CD8-positive, alpha-beta memory T cell (primary cell): ENCODE data around the gene AGFG2. TPM values are rescaled to one million over a fixed set of nuclear protein-coding genes. Genes with fewer than 3 reads are reported as not detected.

Experiments used
- CTCF ChIA-PET: fragments of 350-600 bp; sonication (Branson Sonifier 250); formaldehyde crosslinking; loops from one replicate; lab custom pipeline; 2021; ENCODE audit warnings: antibody characterized with exemption; lab: Charles Lee
- POLR2A ChIA-PET: fragments of 350-600 bp; sonication (Branson Sonifier 250); formaldehyde crosslinking; loops from one replicate; lab custom pipeline; 2021; ENCODE audit warnings: antibody characterized with exemption; lab: Charles Lee
- DNase-seq, 5 donors: peaks; one replicate each; pipeline versions ENCODE4 v3.0.0 to v3.0.0-alpha.2; 2020 to 2022; ENCODE audit warnings: mixed read lengths in 1 of 5
- H3K27ac ChIP-seq: one replicate; pipeline ENCODE4 v1.7.0; 2013; ENCODE audit warnings: low read depth, mild to moderate bottlenecking, low read length, moderate library complexity
- H3K27me3 ChIP-seq: 2 replicates; pipeline ENCODE4 v1.7.0; 2013; ENCODE audit warnings: low read length, mild to moderate bottlenecking; ENCODE audit not compliant: insufficient read depth, poor library complexity, severe bottlenecking
- H3K36me3 ChIP-seq: 2 replicates; pipeline ENCODE4 v1.7.0; 2013; ENCODE audit warnings: mild to moderate bottlenecking, low read length, moderate library complexity; ENCODE audit not compliant: insufficient read depth
- H3K4me1 ChIP-seq: 2 replicates; pipeline ENCODE4 v1.7.0; 2013; ENCODE audit warnings: mild to moderate bottlenecking, low read length, moderate library complexity; ENCODE audit not compliant: insufficient read depth
- H3K4me3 ChIP-seq: 2 replicates; pipeline ENCODE4 v1.7.0; 2013; ENCODE audit warnings: mild to moderate bottlenecking, low read length
- H3K9me3 ChIP-seq: 2 replicates; pipeline ENCODE4 v1.7.0; 2013; ENCODE audit warnings: mild to moderate bottlenecking, low read length
- H3K27ac Mint-ChIP-seq, 8 donors: one replicate each; pipeline ENCODE4 v1.8.0; 2020 to 2021; ENCODE audit warnings: mixed read lengths in 8 of 8, mild to moderate bottlenecking in 6 of 8, inconsistent platforms in 3 of 8, moderate library complexity in 3 of 8
- H3K27me3 Mint-ChIP-seq, 2 donors: one replicate each; pipeline ENCODE4 v1.8.0; 2020 to 2021; ENCODE audit warnings: mixed read lengths in 2 of 2, mild to moderate bottlenecking in 1 of 2, moderate library complexity in 1 of 2
- H3K36me3 Mint-ChIP-seq, 3 donors: one replicate each; pipeline ENCODE4 v1.8.0; 2020 to 2021; ENCODE audit warnings: mixed read lengths in 3 of 3, inconsistent platforms in 1 of 3, mild to moderate bottlenecking in 1 of 3
- H3K4me1 Mint-ChIP-seq, 3 donors: one replicate each; pipeline ENCODE4 v1.8.0; 2020 to 2021; ENCODE audit warnings: mixed read lengths in 3 of 3, inconsistent platforms in 1 of 3, mild to moderate bottlenecking in 1 of 3
- H3K4me3 Mint-ChIP-seq, 7 donors: one replicate each; pipeline ENCODE4 v1.8.0; 2020 to 2021; ENCODE audit warnings: mixed read lengths in 7 of 7, mild to moderate bottlenecking in 6 of 7, moderate library complexity in 4 of 7, inconsistent platforms in 2 of 7
- H3K9me3 Mint-ChIP-seq, 5 donors: one replicate each; pipeline ENCODE4 v1.8.0; 2020 to 2022; ENCODE audit warnings: mixed read lengths in 5 of 5, mild to moderate bottlenecking in 3 of 5, moderate library complexity in 2 of 5, inconsistent platforms in 1 of 5
- polyA plus RNA-seq: library from polyadenylated mRNA; unstranded; fragments of 300-500 nt; fragmentation: Illumina TruSeq; gene quantifications from one replicate; pipeline ENCODE4 v1.2.3, GENCODE V29; 2021
- total RNA-seq, 2 experiments: library from RNA; stranded (reverse); gene quantifications; one replicate each; pipeline ENCODE4 v1.2.3, GENCODE V29; 2021

AGFG2 gene
- total and polyA plus RNA-seq, 3 experiments from 2014 or later, result 36.2 to 63.1 (median 60.5) TPM

GRCh38 chr7:100612730-100613390 lies 73.9 kb downstream of the AGFG2 start:
- H3K27ac Mint-ChIP-seq, result peak overlapping the region in 7 of 8 donors; percentile 39 to 94 (median 87)
- peaks cover 19% of the 10 kb centered on the region for H3K4me1 ChIP-seq
- H3K27me3 ChIP-seq, result no peaks in the 10 kb centered on the region
- POLR2A ChIA-PET, result interaction anchor here (0.8 to 3.5 kb wide), 14 partner anchors 14 to 183 kb away, joined by 3 to 31 read pairs (median 10); partner anchors contain the start of genes FBXO24, GNB2, LRCH4 and MEPCE
- H3K36me3 ChIP-seq, result no peaks in the 10 kb centered on the region
- H3K9me3 Mint-ChIP-seq, result no peaks in the 10 kb centered on the region
- H3K9me3 ChIP-seq, result no peaks in the 10 kb centered on the region
- no peaks in the 10 kb centered on the region for H3K27me3 Mint-ChIP-seq
- H3K27ac ChIP-seq, result peak overlapping the region; percentile 99
- DNase-seq, result peak in 2 of 5 donors; percentile 17 to 43
- peak overlapping the region; percentile 85 to 100 (median 98) for H3K4me3 Mint-ChIP-seq
- H3K4me3 ChIP-seq, result peak overlapping the region; percentile 99
- CTCF ChIA-PET, result interaction anchor here (1.0 to 3.4 kb wide), 21 partner anchors 8 to 239 kb away, joined by 3 to 21 read pairs (median 6); partner anchors contain the start of genes FBXO24, GIGYF1, LRCH4 and POP7
- peaks cover 0 to 10% (median 7%) of the 10 kb centered on the region in 3 donors for H3K36me3 Mint-ChIP-seq
- H3K4me1 Mint-ChIP-seq, result peaks cover 20 to 24% (median 23%) of the 10 kb centered on the region in 3 donors

- Mint-ChIP-seq H3K9me3 (no peaks in the 10 kb centered on the region), H3K4me3 (peak overlapping the region; percentile 84 to 94 (median 85)), H3K36me3 (peaks cover 0 to 10% (median 7%) of the 10 kb centered on the region in 3 donors), H3K27me3 (no peaks in the 10 kb centered on the region), H3K4me1 (peaks cover 20 to 24% (median 23%) of the 10 kb centered on the region in 3 donors), H3K27ac (peak overlapping the region in 5 of 8 donors; percentile 39 to 94 (median 51))
- peaks cover 19% of the 10 kb centered on the region for H3K4me1 ChIP-seq
- no peak overlapping the region for H3K27ac ChIP-seq
- H3K4me3 ChIP-seq, result peak overlapping the region; percentile 99
- H3K27me3 ChIP-seq, result no peaks in the 10 kb centered on the region
- DNase-seq, result no peak
- POLR2A ChIA-PET, result interaction anchor here (1.0 to 3.5 kb wide), 7 partner anchors 28 to 184 kb away, joined by 5 to 31 read pairs (median 10); partner anchors contain the start of genes FBXO24, GNB2, LRCH4 and MEPCE
- H3K36me3 ChIP-seq, result no peaks in the 10 kb centered on the region
- H3K9me3 ChIP-seq, result no peaks in the 10 kb centered on the region
- CTCF ChIA-PET, result interaction anchor here (0.9 to 3.4 kb wide), 16 partner anchors 8 to 238 kb away, joined by 3 to 21 read pairs (median 7); partner anchors contain the start of genes FBXO24, GIGYF1, LRCH4 and POP7
Observed at GRCh38 chr7:100613412-100614175, 74.6 kb downstream of the AGFG2 start.

GRCh38 chr7:100614308-100614861 lies 75.4 kb downstream of the AGFG2 start:
- H3K4me1 ChIP-seq, result peaks cover 19% of the 10 kb centered on the region
- Mint-ChIP-seq H3K4me3 (peak overlapping the region in 1 of 7 donors; percentile 61), H3K27me3 (no peaks in the 10 kb centered on the region), H3K9me3 (no peaks in the 10 kb centered on the region), H3K4me1 (peaks cover 20 to 24% (median 23%) of the 10 kb centered on the region in 3 donors), H3K27ac (peak overlapping the region in 2 of 8 donors; percentile 83 to 94), H3K36me3 (peaks cover 0 to 10% (median 7%) of the 10 kb centered on the region in 3 donors)
- no peak overlapping the region for H3K27ac ChIP-seq
- H3K36me3 ChIP-seq, result no peaks in the 10 kb centered on the region
- no peaks in the 10 kb centered on the region for H3K27me3 ChIP-seq
- no peaks in the 10 kb centered on the region for H3K9me3 ChIP-seq
- H3K4me3 ChIP-seq, result no peak overlapping the region
- POLR2A ChIA-PET, result interaction anchor here (0.6 to 3.5 kb wide), 3 partner anchors 29 to 82 kb away, joined by 3 to 31 read pairs (median 5); partner anchors contain the start of genes FBXO24 and LRCH4
- CTCF ChIA-PET, result interaction anchor here (0.9 to 3.2 kb wide), 8 partner anchors 9 to 79 kb away, joined by 3 to 21 read pairs (median 8); partner anchors contain the start of genes FBXO24, GIGYF1 and LRCH4
- no peak for DNase-seq

Other genes with a start within 250 kb of the AGFG2 start
- gene SPDYE3, start 231.5 kb upstream of the AGFG2 start, total RNA-seq, result not detected
- gene SPDYE3, start 231.5 kb upstream of the AGFG2 start, polyA plus RNA-seq, result 9.8 TPM
- gene PILRB, start 181.1 kb upstream of the AGFG2 start, total RNA-seq, result 10 to 100 TPM; 33.5 to 33.7 TPM
- 18.1 TPM for gene PILRB, start 181.1 kb upstream of the AGFG2 start, polyA plus RNA-seq
- 1 to 10 TPM in 1 of 2 experiments, under 1 TPM in 1; 0.84 to 1.9 TPM for gene PILRA, start 165.7 kb upstream of the AGFG2 start, total RNA-seq
- 0.37 TPM for gene PILRA, start 165.7 kb upstream of the AGFG2 start, polyA plus RNA-seq
- 1 to 10 TPM; 4.3 to 5.0 TPM for gene ZCWPW1, start 110.5 kb upstream of the AGFG2 start, total RNA-seq
- 6.5 TPM for gene ZCWPW1, start 110.5 kb upstream of the AGFG2 start, polyA plus RNA-seq
- gene MEPCE, start 109.4 kb upstream of the AGFG2 start, total RNA-seq, result 10 to 100 TPM; 75.9 to 78.8 TPM
- 13.6 TPM for gene MEPCE, start 109.4 kb upstream of the AGFG2 start, polyA plus RNA-seq
- gene PPP1R35, start 102.7 kb upstream of the AGFG2 start, total RNA-seq, result 10 to 100 TPM; 41.4 to 46.3 TPM
- 50.2 TPM for gene PPP1R35, start 102.7 kb upstream of the AGFG2 start, polyA plus RNA-seq
- gene SPACDR, start 74.9 kb upstream of the AGFG2 start, total RNA-seq, result 1 to 10 TPM in 1 of 2 experiments, under 1 TPM in 1; 1.00 to 1.7 TPM
- gene SPACDR, start 74.9 kb upstream of the AGFG2 start, polyA plus RNA-seq, result 0.56 TPM
- gene TSC22D4, start 60.0 kb upstream of the AGFG2 start, total RNA-seq, result 10 to 100 TPM; 96.2 to 99.1 TPM
- gene TSC22D4, start 60.0 kb upstream of the AGFG2 start, polyA plus RNA-seq, result 40.5 TPM
- under 1 TPM; 0.13 to 0.18 TPM for gene NYAP1, start 55.3 kb upstream of the AGFG2 start, total RNA-seq
- gene NYAP1, start 55.3 kb upstream of the AGFG2 start, polyA plus RNA-seq, result not detected
- gene SAP25, start 34.7 kb downstream of the AGFG2 start, total RNA-seq, result 10 to 100 TPM; 13.9 to 14.3 TPM
- gene SAP25, start 34.7 kb downstream of the AGFG2 start, polyA plus RNA-seq, result 0.56 TPM
- 100 to 1,000 TPM; 101 to 109 TPM for gene LRCH4, start 46.9 kb downstream of the AGFG2 start, total RNA-seq
- 153 TPM for gene LRCH4, start 46.9 kb downstream of the AGFG2 start, polyA plus RNA-seq
- under 1 TPM; 0.47 to 0.50 TPM for gene FBXO24, start 47.1 kb downstream of the AGFG2 start, total RNA-seq
- gene FBXO24, start 47.1 kb downstream of the AGFG2 start, polyA plus RNA-seq, result not detected
- 1 to 10 TPM; 6.8 TPM for gene PCOLCE, start 63.2 kb downstream of the AGFG2 start, total RNA-seq
- 1.6 TPM for gene PCOLCE, start 63.2 kb downstream of the AGFG2 start, polyA plus RNA-seq
- gene MOSPD3, start 73.3 kb downstream of the AGFG2 start, total RNA-seq, result 10 to 100 TPM; 16.2 to 16.3 TPM
- 29.7 TPM for gene MOSPD3, start 73.3 kb downstream of the AGFG2 start, polyA plus RNA-seq
- 10 to 100 TPM; 14.6 to 17.7 TPM for gene TFR2, start 102.3 kb downstream of the AGFG2 start, total RNA-seq
- 2.7 TPM for gene TFR2, start 102.3 kb downstream of the AGFG2 start, polyA plus RNA-seq
- not detected for gene ACTL6B, start 117.2 kb downstream of the AGFG2 start, total RNA-seq
- gene ACTL6B, start 117.2 kb downstream of the AGFG2 start, polyA plus RNA-seq, result not detected
- 100 to 1,000 TPM; 253 to 262 TPM for gene GNB2, start 134.5 kb downstream of the AGFG2 start, total RNA-seq
- 62.9 TPM for gene GNB2, start 134.5 kb downstream of the AGFG2 start, polyA plus RNA-seq
- 10 to 100 TPM; 51.4 to 54.7 TPM for gene GIGYF1, start 155.0 kb downstream of the AGFG2 start, total RNA-seq
- gene GIGYF1, start 155.0 kb downstream of the AGFG2 start, polyA plus RNA-seq, result 3.2 TPM
- 10 to 100 TPM; 79.7 to 83.3 TPM for gene POP7, start 166.9 kb downstream of the AGFG2 start, total RNA-seq
- gene POP7, start 166.9 kb downstream of the AGFG2 start, polyA plus RNA-seq, result 51.7 TPM
- gene EPO, start 181.3 kb downstream of the AGFG2 start, total RNA-seq, result under 1 TPM in 1 of 2 experiments, not detected in 1; 0.22 TPM
- gene EPO, start 181.3 kb downstream of the AGFG2 start, polyA plus RNA-seq, result not detected
- not detected for gene ZAN, start 194.4 kb downstream of the AGFG2 start, total RNA-seq
- gene ZAN, start 194.4 kb downstream of the AGFG2 start, polyA plus RNA-seq, result not detected